GM19099 (cell line): Measurements from ENCODE around the gene BAMBI.

ENCODE experiments used
- POLR2A ChIP-seq: IDR thresholded peaks from 3 replicates; pipeline ENCODE4 v1.6.1; 2011; ENCODE audit warnings: low read depth; ENCODE audit not compliant: insufficient read length; ENCODE audit errors: extremely low read depth

The BAMBI gene

GRCh38 chr10:28684986-28685580 lies 7.8 kb downstream of the BAMBI start:
- TF ChIP-seq POLR2A = no peak

GRCh38 chr10:28685717-28686116 lies 8.4 kb downstream of the BAMBI start:
- TF ChIP-seq POLR2A = no peak

- no peak for TF ChIP-seq POLR2A
Observed at GRCh38 chr10:28686835-28687682, 9.7 kb downstream of the BAMBI start.

GRCh38 chr10:28687683-28688001 lies 10.3 kb downstream of the BAMBI start:
- TF ChIP-seq POLR2A = no peak

GRCh38 chr10:28690545-28690944 lies 13.2 kb downstream of the BAMBI start:
- TF ChIP-seq POLR2A = no peak

- TF ChIP-seq POLR2A = no peak
Observed at GRCh38 chr10:28691187-28691694, 13.9 kb downstream of the BAMBI start.

GRCh38 chr10:28692050-28692449 lies 14.7 kb downstream of the BAMBI start:
- no peak for TF ChIP-seq POLR2A

- TF ChIP-seq POLR2A = no peak
Observed at GRCh38 chr10:28694530-28694929, 17.2 kb downstream of the BAMBI start.

GRCh38 chr10:28698075-28698474 lies 20.8 kb downstream of the BAMBI start:
- TF ChIP-seq POLR2A = no peak

- no peak for TF ChIP-seq POLR2A
Observed at GRCh38 chr10:28704464-28705161, 27.3 kb downstream of the BAMBI start.

GRCh38 chr10:28705472-28705871 lies 28.2 kb downstream of the BAMBI start:
- no peak for TF ChIP-seq POLR2A

GRCh38 chr10:28709001-28709710 lies 31.8 kb downstream of the BAMBI start:
- no peak for TF ChIP-seq POLR2A

- TF ChIP-seq POLR2A = no peak
Observed at GRCh38 chr10:28710202-28710886, 33.0 kb downstream of the BAMBI start.

GRCh38 chr10:28711041-28711440 lies 33.7 kb downstream of the BAMBI start:
- TF ChIP-seq POLR2A = no peak

- no peak for TF ChIP-seq POLR2A
Observed at GRCh38 chr10:28711776-28712175, 34.5 kb downstream of the BAMBI start.

- TF ChIP-seq POLR2A = no peak
Observed at GRCh38 chr10:28713626-28714352, 36.5 kb downstream of the BAMBI start.
